Tibial nerve (tissue), 4 donors: Measurements from ENCODE around the gene UPP1.
"Not testable (repeated sequence)": the region's sequence is repeated elsewhere in the genome, so short reads cannot be mapped to it uniquely, and the experiment has no call there.

Experiments used
- CTCF ChIP-seq, 5 experiments: fragments of 200-600 bp in 3 of 5; fragments of 450-650 bp in 2 of 5; sonication (generic) in 3 of 5; IDR thresholded peaks; one replicate each; pipeline ENCODE4 v1.5.1; 2016 to 2019; ENCODE audit warnings: antibody characterized with exemption in 5 of 5, mild to moderate bottlenecking in 3 of 5, moderate library complexity in 2 of 5
- EP300 ChIP-seq, 2 donors: sonication (generic); formaldehyde crosslinking; IDR thresholded peaks; one replicate each; pipeline ENCODE4 v1.6.1; 2017; ENCODE audit warnings: antibody characterized with exemption in 2 of 2, mild to moderate bottlenecking in 1 of 2
- POLR2A ChIP-seq, 2 donors: fragments of 450-650 bp; IDR thresholded peaks; one replicate each; pipeline ENCODE4 v1.6.1; 2017; ENCODE audit warnings: antibody characterized with exemption in 2 of 2, mild to moderate bottlenecking in 2 of 2, moderate library complexity in 2 of 2

DNA sequence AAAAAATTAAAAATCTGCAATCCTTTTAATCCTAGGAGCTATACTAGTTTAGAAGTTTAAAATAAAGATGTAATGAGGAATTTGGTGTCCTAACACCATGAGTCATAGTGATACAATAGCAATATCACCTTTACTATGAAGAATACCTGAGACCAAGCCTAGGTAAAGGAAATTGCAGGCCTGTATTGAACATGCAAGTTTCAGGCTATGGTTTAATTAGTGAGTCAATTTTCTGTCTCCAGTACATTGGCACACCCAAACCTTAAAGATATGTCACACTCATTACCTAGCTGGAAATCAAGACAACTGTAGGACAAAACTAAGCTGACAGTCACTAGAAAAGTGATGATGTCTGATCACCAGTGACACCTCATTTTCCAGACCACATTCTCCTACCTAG, 6.7 kb upstream of the UPP1 start:
- TF ChIP-seq CTCF, POLR2A, EP300 (IDR thresholded peaks at IDR 0.05): not testable (repeated sequence)
